Measurements from ENCODE around the gene BSX.

DNA sequence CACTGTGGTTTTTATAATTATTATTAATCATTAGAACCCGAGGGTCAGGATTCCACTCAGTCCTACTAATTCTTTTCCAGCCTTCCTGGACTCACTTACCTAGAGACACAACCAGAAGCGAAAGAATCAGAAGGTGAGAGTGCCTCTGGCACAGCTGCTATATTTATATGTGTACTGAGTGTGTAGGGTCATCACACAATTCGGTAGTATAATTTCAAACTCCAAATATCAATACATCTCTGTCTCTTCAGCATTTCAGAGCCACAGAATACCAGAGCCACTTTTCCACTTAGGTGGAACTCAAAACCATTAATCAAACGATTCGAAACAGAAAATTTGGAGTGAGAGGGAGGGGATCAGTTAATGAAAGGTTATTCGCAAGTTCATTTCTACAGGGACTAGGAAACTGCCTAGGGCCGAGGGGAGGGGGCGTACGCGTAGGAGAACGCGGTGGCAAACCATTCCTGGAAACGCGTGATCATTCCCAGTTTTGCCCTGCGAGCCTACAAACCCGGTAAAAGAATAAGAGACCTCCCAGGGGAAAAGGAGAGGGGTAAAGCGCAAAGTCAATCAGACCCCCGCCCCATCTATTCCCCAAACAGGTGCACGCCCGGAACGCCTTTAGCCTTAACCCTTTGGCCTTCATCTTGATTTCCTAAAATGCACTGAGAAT lies 5.4 kb downstream of the BSX start:
- no peak for TF ChIP-seq EZH2 (IDR thresholded peaks at IDR 0.05; ENCODE audit: borderline replicate concordance, low read length)
- TF ChIP-seq, protein P1, sequence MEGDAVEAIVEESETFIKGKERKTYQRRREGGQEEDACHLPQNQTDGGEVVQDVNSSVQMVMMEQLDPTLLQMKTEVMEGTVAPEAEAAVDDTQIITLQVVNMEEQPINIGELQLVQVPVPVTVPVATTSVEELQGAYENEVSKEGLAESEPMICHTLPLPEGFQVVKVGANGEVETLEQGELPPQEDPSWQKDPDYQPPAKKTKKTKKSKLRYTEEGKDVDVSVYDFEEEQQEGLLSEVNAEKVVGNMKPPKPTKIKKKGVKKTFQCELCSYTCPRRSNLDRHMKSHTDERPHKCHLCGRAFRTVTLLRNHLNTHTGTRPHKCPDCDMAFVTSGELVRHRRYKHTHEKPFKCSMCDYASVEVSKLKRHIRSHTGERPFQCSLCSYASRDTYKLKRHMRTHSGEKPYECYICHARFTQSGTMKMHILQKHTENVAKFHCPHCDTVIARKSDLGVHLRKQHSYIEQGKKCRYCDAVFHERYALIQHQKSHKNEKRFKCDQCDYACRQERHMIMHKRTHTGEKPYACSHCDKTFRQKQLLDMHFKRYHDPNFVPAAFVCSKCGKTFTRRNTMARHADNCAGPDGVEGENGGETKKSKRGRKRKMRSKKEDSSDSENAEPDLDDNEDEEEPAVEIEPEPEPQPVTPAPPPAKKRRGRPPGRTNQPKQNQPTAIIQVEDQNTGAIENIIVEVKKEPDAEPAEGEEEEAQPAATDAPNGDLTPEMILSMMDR (IDR thresholded peaks at IDR 0.05; ENCODE audit: low read length), result no peak
